Stimulated activated CD8-positive, alpha-beta memory T cell treated with anti-CD3 and anti-CD28 coated beads, Interleukin-15, amount 100 ng/mL, for 48 hours (primary cell): ENCODE results near the gene FCER1A.

Experiments
- DNase-seq, 2 donors: peaks; one replicate each; pipeline ENCODE4 v3.0.0-alpha.2; 2020; ENCODE audit warnings: low read depth in 2 of 2

The FCER1A gene

DNA sequence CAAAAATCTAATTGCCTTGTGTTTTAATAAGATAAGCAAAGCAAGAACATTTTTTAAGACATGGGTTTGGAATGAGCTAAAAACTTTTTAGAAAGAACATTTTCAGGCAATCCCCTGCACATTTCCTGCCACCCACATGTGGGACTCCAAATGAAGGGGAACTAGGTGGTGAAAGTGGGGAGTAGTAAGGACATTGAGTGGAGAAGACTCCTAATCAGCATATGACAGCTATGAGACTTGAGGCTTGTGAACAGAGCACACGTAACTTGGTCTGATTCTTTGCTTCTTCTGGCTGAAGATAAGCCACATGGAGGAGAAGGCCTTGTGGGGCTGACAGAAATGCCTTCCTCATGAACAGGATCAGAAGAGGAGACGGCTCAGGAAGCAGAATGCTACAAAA lies 50.3 kb downstream of the FCER1A start:
- no peak for DNase-seq
